ENCODE results near the gene MCTP1.

Gene MCTP1

GRCh38 chr5:95070453-95070852, 214.4 kb downstream of the MCTP1 start:
- DNase-seq: no peak

DNA sequence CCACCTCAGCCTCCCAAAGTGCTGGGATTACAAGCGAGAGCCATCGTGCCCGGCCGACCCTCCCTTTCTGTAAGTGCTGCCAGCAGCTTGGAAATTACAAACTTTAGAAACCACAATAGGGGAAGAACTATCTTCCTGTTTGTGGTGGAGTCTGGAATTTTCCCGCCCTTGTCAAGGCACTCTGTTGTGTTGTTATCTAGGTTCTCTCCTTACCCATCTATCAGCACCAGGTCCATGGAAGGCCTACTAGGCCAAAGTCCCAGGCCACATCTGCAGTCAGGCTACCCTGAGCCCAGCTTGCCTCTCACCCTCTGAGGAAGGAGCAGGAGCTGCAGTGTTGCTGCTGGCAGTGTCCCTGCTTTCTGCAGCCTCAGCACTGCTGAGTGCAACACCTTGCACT, 214.9 kb downstream of the MCTP1 start:
- DNase-seq: no peak

DNA sequence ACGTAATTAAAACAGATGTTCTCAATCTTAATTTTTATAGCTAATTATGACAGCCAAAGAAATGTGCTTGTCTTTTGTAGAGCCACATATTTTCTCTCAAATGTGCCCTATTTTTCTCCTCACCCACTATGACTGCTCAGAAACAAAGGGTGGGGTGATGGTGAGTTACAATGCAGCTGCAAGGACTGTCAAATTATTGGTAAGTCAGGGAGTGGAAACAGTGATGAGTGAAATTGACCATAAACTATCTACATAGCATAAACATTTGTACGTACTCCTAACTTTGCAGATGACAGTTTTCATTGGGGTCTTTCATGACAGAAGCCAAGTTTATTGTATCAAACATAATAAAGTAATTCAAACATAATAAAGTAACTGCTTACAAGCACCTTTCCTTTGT, 215.9 kb downstream of the MCTP1 start:
- no peak for DNase-seq

- no peak for DNase-seq
Measured at GRCh38 chr5:95068289-95068910, 216.5 kb downstream of the MCTP1 start.

DNA sequence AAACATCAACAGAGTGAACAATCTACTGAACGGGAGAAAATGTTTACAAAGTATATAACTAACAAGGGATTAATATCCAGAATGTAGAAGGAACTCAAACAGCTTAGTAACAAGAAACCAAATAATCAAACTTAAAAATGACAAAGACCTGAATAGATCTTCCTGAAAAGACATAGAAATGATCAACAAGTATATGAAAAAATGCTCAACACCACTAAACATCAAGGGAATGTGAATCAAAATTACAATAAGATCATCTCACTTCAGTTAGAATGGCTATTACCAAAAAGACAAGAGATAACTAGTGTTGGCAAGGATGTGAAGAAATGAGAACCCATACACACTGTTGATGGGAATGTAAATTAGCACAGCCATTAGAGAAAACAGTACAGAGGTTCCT, 218.8 kb downstream of the MCTP1 start:
- DNase-seq: no peak

DNA sequence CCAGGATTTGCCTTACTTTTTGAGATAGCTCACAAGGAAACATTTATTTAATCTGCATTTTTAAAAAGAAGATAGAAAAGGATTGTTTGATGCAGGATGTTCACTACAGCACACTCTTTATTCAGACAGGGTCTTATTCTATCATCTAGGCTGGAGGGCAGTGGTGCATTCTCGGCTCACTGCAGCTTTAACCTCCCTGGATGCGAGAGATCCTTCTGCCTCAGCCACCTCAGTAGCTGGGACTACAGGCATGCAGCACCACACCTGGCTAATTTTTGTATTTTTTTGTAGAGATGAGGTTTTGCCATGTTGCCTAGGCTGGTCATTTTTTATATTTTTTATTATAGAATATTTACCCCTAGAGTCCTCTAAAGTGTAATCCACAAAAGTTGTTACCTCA, 221.4 kb downstream of the MCTP1 start:
- DNase-seq: no peak

GRCh38 chr5:95060098-95060497, 224.8 kb downstream of the MCTP1 start:
- DNase-seq: no peak

DNA sequence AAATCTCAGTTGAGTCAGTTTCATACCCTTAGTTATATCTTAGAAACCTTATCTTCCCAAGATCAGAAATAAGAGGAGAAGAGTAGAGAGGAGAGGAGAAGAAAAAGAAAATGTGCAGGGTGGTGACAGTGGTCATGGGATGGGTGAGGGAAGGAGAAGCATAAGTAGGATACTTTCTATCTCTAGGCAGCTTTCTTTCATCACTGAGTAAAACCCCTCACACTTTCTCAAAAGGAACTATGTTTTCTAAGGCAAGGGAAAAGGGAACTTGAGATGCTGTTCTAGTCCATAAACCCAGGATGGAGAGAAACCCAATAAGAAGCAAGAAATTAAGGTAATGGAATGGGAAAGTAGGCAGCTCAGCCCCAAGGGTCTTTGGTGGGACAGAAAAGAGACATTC, 225.3 kb downstream of the MCTP1 start:
- no peak for DNase-seq

DNA sequence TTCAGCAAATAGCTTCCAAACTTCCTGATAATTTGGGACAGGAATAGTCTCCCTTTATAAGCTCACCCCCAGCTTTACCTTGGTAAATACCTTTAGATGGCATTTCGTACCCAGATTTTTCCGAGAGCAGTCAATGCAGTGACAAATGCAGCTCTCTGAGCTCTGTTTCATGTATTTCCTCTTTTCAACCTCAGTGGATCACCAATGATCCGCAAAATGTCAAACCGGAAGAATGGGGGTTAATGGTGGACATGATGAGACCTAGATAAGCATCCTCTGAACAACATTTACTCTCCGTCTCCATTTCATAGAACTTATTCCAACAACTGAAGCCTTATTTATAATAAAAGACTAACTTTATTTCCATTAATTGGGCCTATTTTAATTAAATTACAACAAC, 227.3 kb downstream of the MCTP1 start:
- DNase-seq: no peak

- no peak for DNase-seq
Measured at GRCh38 chr5:95053253-95053652, 231.6 kb downstream of the MCTP1 start.

DNA sequence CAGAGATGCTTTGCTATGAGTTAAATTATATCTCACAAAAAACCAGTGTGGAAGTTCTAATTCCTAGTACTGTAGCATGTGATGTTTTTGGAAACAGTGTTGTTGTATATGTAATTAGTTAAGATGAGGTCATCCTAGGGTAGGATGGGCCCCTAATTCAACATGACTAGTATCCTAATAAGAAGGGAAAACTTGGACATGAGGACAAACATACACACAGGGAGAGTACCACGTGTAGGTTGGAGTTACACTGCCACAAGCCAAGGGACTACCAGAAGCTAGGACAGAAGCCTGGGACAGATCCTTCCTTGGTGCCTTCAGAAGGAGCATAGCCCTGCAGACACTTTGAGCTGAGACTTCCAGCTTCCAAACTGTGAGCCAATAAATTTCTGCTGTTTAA, 234.2 kb downstream of the MCTP1 start:
- no peak for DNase-seq

- no peak for DNase-seq
Measured at GRCh38 chr5:95048628-95049027, 236.3 kb downstream of the MCTP1 start.

- DNase-seq: no peak
Measured at GRCh38 chr5:95045181-95045965, 239.5 kb downstream of the MCTP1 start.

DNA sequence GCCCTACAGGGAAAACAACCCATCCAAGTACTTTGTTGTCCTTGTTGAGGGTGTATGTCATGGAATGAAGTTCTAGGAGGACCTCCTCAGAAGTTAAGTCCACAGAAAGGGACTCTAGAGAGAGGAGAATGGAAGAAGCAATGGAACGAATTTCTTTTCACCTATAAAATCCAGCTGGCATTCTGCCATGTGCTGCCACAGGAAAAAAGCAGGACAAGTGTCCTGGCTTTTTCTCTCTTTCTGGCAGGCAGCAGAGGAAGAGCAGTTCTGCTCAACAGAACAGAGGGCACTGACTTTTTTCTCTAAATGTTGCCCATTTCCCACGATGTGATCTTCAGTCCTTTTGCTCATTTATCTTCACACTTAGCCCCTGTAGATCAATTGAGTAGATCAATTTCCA, 240.8 kb downstream of the MCTP1 start:
- no peak for DNase-seq

DNA sequence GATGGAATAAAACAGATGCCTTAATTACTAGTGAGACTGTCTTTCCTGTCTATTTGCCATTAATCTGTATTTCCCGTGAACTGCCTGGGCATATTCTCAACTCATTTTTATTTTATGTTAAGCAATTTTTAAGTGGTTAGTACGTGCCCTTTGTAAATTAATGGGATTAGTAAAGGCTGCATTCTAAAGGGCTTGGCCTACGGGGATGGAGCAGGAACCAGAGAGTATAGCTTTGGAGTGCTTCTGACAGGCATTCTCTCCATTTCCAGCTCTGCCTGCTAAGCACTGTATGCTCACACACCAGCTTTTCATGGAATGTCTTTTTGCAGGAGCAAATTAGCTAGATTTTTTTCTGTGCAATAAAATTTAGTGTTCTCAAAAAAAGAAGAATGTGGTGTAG, 241.2 kb downstream of the MCTP1 start:
- DNase-seq: no peak

GRCh38 chr5:95043234-95043633, 241.7 kb downstream of the MCTP1 start:
- no peak for DNase-seq

DNA sequence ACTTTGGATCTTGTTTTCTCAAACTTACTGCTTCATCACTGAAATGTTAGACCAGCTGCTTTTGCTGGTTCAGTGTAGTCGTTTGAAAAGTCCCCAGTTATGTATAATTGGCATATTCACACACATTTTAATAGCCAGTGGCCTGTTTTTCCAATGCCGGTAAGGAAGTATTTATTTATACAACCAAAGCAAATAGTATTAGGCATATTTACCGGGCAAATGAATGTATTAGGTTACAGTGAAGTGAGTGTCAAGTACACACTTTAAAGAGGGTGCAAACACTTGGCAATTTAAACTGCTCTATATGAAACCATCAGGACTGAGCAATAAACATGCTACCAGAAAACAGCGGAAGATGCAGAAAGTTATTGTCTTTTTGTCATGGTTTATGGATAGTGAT, 242.9 kb downstream of the MCTP1 start:
- no peak for DNase-seq

- DNase-seq: no peak
Measured at GRCh38 chr5:95035891-95036685, 248.8 kb downstream of the MCTP1 start.

DNA sequence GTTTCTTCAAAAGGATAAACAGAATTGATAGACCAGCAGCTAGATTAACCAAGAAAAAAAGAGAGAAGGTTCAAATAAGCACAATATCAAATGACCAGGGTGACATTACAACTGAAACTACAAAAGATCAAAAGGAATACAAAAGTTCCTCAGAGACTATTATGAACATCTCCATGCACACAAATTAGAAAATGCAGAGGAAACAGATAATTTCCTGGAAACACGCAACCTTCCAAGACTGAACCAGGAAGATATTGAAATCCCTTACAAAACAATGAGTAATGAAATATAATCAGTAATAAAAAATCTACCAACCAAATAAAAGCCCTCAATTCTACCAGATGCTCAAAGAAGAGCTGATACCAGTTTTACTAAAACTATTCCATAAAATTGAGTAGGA, 252.1 kb downstream of the MCTP1 start:
- no peak for DNase-seq

DNA sequence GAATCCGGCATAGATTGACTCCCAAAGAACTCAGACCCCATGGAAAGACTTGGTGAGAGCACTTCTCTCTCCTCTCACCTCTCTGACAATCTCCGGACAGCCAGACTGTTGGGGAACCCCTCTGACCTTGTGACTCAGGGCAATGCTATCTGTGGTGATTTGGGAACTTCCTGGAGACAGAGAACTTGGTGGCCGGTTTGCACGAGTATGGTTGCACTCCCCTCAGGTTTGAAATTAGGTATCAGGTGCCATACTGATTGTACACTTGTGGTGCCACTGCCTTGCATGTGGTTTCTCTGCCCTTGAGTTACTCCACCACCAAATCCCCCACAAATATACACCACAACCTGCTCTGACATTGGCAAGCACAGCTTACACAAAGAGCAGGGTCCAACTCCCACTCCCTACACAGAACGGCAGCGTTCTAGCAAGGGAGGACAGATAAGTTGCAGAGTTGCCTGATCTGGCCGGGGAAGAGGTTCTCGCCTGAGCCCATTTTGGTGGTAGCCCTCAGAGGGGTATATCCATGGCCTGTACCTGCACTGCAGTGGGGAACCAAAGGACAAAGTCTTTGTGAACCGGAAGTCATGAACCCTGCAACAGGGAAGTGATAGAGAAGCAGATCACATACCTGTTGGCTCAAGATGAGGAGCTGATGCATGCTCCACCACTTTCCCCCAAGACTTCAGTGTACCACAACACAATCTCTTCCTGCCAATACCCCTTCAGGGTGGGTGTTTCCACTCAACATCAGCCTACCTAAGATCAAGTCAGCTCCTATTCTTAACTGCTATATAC, 255.1 kb downstream of the MCTP1 start:
- DNase-seq: no peak

- DNase-seq: no peak
Measured at GRCh38 chr5:95027775-95028174, 257.1 kb downstream of the MCTP1 start.

GRCh38 chr5:95027151-95027721, 257.7 kb downstream of the MCTP1 start:
- no peak for DNase-seq

DNA sequence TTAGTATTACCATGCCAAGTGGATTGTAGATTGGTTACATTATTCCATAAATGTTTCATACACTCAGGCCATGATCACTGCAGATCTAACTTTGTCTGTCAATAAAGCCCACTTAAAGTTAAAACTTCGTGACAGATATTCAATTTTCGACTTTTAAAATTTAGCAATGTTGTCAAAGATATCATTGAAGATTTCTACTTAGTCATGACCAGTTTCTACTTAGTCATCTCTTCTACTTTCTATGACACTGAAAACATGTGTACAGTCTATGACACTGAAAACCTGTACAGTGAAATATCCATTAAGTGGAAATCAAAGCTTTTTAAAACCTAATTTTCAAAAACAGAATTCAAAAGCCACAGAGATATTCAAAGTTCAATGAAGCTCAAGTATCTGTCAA, 258.2 kb downstream of the MCTP1 start:
- no peak for DNase-seq

Measured in activated CD4-positive, CD25-positive, alpha-beta regulatory T cell treated with anti-CD3 and anti-CD28 coated beads, Interleukin-2, amount 50 U/mL, for 72 hours (primary cell).